Measurements from ENCODE around the gene WDR93.

WDR93 gene

DNA sequence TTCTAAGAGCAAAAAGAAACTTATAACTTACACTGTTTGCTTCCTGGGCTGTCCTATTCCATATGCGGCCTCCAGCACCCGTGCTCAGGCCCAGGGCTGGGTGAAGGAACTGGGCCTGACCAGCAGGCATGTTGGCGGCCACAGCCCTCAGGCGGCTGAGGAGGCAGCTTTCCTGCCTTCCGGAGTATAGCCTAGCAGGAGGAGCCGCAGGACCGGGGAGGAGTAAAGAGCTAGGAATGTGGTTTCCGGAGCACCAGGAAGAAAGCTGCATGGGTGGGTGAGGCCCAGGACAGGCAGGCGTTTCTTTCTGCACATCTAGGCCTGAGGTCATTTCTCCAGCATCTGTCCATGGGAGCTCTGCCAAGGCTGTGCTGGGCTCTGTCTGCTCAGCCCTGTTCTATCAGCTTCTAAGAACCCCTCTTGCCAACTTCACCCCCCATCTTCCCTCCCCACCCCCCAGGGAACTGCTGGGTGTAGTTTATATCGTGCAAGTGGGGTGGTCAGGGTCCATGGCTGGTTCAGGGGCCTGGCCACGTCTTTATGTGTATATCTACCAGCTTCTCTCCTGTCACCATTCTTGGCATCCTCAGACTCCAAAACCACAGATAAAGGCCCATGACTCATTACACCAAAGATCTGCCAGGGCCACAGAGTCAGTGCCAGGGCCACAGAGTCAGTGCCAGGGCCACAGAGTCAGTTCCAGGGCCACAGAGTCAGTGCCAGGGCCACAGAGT, 27.6 kb upstream of the WDR93 start:
- DNase-seq (ENCODE audit: low read depth) = peak; percentile 68

DNA sequence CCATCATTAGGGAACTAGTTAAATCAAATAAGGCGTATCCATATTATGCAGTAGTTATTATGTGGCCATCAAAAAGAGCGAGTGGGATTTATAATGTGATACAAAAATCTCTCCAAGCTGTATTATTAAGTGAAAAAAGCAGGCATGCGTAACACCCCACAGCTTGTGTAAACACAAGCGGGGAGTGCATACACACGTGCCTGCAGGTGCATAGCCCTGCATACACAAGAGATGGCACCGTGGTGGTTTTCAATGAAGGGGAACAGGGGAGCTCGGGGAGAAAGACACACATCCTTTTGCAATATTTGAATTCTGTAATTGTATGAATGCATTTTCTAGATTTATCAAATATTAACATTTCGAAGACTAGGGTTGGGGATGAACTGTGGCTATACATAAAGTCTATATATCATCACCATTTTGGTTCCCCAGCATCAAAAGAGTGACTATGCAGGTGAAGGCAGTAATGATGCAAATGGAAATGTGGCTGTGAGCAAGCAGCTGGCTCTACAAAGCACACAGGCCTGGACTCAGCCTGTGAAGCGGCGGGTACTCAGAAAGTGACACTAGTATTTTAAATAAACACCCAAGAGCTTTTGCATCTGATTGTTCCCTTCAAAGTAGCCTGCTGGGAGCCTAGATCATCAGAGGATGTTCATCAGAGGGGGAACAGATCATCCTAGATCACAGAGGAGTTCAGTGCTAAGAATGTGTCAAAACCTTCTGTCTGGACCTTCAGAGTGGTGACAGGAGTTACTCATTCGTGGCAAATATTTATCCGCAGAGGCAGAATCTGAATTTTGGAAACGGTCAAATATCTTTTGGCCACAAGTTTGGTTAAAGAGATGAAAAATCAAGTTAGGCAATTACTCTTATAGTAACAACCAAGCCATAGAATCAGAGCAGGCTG, 25.9 kb upstream of the WDR93 start:
- no peak for DNase-seq (ENCODE audit: low read depth)

DNA sequence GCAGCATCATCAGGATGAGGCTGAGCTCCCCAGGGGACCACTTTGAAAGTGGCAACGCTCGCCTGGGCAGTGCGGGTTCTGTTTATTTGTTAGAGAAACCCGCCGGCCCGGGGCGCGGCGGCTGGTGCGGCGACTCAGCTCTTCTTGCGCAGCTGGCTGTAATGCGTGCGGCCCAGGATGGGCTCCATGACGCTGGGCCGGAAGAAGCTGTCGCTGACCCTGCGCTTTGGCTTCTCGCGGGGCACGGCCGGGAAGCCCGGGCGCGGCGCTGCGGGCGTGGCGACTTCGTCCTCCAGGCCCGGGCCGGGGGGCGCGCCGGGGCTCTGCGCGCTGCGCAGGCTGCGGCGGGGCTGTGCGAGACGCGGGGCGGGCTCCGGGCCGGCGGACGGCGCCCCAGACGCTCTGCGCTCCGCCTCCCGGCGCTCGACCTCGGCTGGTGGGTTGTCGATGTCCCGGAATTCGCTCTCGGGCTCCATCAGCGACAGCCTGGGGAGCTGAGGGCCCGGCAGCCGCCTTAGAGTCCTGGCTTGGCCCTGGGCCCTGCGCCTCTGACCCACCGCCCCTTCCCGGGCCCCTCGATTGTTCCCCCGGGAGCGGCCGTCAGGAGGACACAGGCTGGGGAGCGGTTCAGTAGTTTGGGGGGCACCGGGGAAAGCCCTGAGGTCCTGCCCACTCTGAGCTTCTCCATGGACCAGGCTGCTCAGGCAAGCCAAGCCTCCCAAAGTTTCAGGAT, 25.0 kb upstream of the WDR93 start:
- no peak for DNase-seq (ENCODE audit: low read depth)

DNA sequence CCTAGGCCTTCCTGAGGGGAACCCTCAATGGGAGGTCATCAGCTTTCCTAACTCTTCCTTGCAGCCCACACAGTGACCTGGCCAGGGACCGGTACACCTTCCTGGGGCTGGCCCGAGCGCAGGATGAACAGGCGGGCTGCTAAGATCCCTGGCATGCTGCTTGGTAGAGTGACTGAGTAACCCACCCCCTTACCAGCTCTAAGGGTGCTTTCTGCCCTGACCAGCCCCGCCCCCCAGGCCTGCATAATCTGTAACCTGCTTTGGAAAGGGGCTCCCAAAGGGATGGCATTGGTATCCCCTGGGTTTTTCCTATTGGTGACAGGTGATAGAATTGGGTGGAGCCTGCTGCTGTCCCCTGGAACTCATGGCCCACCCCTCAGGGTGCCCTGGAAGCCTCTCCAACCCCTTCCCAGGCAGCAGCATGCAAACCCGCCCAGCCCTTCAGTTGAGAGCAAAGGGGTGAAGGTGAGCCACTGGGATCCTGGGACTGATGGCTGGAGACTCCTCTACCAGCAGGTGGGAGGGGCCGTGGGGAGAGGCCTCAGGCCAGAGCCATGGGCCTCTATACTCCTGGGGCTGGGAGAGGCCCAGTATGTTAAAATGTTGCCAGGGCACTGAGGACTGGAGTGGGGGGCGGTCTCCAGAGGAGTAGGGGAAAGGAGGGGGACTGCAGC, 24.3 kb upstream of the WDR93 start:
- no peak for DNase-seq (ENCODE audit: low read depth)

DNA sequence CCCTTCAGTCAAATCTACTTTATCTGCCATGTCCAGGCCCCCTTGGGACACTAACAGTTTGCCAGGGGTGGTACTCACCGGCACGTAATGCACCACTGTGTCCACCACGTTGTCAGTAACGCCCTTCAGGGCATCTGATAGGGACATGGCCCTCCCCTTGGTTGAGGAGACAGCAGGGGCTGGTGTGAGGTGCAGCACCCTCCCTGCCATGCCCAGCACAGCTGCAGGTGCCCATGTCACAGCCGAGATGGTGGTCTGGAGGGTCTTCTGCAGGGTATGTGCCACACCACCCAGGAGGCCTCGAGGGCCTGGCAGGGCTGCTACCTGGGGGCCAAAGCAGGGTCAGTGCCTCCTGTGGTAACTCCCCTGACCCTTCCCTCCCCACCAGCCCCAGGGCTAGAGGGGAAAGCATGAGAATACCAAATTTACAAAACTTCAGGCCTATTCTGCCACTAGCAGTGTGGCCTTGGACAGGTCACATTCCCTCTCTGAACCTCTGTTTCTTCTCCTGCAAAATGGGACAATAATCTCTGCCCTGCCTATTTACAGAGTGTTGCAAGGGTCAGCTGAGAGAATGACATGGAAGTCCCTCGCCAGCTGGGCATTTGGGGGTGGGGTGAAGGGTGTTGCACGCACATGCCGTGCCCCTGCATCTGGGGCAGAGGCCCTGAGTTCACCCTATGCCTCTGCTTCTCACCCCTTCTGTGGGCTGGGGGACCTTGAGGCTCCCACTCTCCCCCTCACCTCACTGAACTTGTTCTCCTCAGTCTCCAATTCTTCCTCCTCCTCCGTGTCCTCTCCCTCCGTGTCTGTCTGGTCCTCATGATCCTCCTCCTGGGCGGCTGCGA, 23.5 kb upstream of the WDR93 start:
- no peak for DNase-seq (ENCODE audit: low read depth)

DNA sequence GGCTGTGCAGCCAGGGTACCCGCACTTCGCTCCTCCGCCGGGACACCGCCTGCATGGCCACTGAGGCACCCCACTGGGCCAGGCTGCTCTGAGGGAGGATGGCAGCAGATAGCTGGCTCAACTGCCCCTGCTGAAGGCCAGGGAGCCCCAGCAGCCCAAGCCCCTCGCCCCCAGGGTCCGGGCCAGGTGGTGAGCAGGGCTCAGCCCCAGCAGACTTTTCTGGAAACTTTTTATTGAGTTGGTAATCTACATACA, 23.0 kb upstream of the WDR93 start:
- DNase-seq (ENCODE audit: low read depth) = no peak

DNA sequence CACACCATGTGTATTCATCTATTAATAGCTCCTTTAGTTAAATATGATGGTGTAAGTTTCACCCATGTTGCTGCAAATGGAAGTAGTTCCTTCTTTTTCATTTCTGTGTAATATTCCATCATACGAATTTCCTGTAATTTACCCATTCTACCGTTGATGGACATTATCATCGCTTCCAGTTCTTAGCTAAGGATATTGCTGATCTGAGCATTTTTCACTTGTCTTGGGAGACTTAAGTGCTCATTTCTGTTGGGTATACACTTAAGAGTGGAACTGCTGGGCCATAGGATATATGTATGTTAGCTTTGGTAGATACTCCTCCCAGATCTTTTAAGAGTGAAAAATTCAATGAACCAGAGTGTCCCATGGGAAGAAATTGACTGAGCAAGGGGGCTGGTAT, 22.4 kb upstream of the WDR93 start:
- no peak for DNase-seq (ENCODE audit: low read depth)

DNA sequence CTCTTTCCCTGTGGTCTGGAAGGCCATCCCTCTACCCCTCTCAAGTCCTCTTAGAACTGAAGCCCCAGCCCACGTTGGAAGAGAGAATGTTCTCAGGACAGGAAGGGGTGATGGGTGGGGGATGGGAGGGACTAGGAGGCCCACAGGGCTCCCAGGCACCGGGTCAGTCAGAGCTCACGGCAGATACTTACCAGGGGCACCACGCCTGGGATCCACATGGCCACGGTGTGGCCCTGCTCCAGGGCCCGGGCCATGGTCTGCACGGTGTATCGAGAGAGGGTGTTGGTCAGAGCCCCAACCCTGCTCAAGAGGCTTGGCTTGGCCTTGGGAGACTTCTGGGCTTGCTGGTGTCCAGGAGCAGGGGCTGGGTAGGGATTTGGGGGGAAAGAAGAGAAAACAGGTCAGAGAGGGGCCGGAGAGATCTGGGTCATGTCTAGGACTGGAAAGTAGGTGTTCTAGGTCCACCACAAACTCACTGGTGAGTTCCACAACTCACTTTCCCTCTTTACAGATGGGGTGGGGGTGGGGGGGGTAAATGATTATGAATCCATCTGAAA, 21.2 kb upstream of the WDR93 start:
- DNase-seq (ENCODE audit: low read depth) = no peak

DNA sequence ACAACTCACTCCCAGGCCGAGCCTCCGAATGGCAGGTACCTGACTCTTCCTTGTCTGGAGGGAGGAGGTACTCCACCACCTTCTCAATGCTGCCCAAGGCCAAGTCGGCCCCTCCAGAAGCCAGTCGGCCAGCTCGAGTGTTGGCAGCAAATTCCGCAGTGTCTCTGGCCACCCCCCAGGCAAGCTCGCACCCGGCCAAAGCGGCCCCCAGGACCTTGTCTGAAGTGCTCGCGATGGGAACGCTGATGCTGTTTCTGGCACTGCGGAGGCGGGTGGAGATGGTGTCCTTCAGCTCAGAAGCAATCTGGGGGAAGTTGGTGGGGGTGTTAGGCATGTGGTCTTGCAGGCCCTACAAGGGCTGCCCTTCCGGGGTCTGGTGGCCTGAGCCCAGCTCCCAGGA, 20.7 kb upstream of the WDR93 start:
- DNase-seq (ENCODE audit: low read depth) = no peak

DNA sequence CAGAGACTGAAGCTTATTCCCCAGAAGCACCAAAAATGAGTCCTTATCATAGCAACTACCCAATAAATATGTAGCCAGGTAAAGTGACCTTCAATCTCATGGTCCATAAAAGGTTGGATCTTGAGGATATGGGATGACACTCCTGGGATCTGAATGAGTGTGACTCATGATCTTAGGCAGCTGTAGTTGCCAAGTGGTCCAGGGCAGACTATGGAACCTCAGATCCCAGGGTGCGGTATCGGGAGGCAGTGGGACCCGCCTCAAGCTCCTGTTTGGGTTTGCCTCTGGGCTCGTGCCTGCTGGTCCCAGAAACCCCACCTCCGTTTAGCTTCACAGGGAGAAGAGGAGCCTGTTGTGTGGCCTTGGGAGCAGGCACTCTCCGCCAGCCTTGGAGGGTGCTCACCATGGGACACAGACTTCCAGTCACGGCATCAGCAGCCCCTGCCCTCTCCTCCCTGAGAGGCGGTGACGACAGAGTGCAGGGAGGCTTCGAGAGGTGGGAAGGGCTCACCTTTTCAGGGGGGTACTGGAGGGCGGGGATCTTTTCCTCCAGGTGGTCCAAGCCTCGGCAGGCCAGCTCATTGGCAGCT, 19.5 kb upstream of the WDR93 start:
- no peak for DNase-seq (ENCODE audit: low read depth)

DNA sequence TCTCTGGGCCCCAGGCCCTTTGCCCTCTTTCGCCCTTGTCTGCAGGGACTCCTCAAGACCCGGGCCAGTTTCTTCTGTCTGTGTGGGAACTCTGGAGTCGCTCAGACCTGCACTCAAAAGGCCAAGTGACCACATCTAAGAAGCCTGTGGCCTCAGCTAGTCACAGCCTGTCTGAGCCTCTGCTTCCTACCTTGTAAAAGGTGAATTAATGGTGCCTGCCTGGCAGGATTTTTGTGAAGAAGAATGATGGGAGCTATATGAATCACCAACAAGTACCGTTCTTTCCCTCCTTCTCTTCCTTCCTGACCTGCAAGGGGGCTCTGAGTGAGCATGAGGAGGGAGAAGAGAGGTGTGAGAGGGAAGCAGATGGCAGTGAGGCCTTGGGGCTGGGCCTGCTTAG, 18.9 kb upstream of the WDR93 start:
- DNase-seq (ENCODE audit: low read depth) = no peak

DNA sequence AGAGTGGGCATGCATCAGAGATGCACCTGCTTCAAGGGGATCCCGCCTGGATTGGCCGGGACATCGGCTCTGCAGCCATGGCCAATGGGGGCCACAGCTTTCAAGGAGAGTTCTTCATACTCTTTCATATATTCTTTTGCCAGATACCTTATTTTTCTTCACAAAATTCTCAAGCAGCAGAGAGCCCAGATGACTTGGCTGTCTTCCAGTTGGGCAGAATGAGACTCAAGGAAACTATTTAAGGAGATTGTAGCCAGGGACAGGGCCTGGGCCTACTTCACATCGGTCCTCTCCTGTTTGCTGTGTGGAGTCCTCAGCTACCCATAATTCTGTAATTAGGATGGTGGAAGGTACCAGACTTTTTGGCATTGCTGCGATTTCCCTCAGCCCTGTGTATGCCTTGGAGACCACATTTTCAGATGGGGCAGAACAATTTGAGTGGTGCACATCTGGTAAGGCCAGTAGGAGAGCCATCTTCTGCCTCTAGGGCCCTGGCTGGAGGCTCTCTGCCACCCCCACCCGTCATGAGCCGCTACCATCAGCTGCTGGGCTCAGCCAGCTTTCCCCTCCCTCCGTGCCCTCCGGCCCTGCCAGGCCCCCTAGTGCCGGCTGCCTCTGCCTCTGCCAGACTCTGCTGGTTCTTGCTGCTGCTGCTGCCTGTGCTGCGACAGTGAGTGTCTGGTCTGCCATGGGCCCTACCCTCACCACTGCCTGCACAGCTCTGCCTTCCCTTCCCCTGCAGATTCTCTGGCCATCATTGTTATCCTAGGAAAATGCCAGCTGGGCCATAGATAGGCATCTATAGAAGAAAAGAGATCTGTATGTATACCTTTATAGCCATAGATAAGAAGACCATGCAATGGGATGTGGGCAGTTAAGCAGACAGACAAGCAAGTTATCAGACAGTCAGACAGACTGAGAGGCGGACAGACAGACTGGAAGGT, 18.1 kb upstream of the WDR93 start:
- DNase-seq (ENCODE audit: low read depth) = no peak

DNA sequence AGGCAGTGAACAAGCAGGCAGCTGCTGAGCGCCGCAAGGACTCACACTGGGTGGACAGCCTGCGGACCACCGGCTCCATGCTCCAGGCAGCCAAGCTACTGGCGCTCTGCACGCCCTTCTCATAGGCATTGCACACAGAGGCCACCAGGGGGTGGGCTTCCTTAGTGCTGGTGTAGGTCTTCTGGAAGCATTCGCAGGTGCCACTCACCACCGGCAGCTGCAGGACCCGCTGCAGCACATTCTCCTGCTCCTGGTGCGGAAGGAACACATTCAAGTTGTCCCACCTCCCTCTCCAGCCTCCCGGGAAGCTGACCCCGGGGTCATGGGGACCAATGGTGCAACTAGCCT, 17.5 kb upstream of the WDR93 start:
- no peak for DNase-seq (ENCODE audit: low read depth)

DNA sequence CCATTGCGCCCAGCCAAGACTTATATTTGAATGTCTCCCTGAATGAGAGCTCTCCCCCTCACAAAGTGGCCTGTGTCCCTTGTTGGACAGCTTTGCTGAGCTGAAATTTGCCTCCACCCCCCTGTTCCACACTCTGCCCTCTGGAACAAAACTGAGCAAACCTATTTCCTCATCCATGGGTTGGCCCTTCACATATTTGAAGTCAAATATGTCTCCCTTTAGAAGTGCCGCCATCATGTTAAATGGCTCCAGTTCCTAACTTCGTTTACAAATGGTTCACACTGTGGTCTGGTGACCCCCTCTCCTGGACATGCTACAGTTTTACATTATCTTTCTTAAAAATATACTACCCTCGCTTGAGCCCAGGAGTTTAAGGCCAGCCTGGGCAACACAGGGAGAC, 16.1 kb upstream of the WDR93 start:
- DNase-seq (ENCODE audit: low read depth) = no peak

DNA sequence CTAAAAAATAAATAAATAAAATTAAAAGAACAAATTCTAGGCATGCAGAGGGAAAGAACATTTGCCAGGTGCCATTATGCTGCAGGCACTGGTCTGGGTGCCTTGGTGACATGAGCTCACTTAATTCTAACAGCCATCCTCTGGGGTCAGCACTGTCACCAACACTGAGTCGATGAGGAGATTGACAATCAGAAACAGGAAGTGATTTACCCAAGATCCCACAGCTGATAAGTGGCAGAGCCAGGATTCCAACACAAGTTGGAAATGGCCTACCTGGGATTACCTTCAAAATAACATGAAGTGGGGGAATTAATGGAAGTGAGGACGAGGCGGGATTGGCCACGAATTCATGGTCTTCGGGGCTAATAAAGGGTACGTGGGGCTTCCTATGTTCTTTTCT, 15.0 kb upstream of the WDR93 start:
- DNase-seq (ENCODE audit: low read depth) = no peak

DNA sequence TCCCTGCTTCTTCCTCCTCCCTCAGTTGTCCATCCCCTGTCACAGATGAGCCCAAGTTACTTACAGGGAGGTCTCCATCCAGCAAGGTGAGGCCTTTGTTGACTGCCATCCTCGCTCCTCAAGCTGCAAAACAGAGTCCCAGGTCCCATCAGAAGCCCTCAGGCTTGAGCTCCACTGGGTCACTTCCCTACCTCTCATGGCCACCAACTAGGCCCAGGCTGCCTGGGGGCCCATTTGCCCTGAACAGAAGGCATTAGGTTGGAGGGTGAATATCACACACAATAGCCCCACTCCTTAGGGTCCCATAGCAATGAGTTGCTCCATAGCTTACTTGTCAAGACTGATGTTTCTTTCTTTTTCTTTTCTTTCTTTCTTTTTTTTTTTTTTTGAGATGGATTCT, 13.2 kb upstream of the WDR93 start:
- DNase-seq (ENCODE audit: low read depth) = no peak

DNA sequence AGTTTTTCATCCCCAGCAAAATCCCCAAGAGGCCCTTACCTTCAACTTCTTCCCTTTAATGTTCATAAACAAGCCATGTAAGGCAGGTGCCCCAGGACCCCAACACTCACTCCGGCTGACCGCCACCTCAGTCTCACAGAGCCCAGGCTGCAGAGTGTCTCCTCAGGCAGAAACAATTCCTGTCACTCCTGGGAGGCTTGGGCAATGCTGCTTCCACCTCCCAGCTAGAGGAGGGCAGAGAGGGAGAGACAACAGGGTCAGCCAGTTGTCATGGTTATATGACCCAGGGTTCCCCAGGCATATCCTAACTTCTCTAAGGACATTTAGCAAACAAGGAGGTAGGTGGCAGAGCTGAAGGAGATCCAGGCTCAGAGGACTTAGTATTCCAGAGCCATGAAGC, 11.4 kb upstream of the WDR93 start, which contains the start of gene PLIN1:
Gene PLIN1 (minus strand): TSS at position 156 of the 400 bp plus-strand sequence. CDS start 1,878 bp downstream, outside the sequence.
- DNase-seq (ENCODE audit: low read depth) = no peak

DNA sequence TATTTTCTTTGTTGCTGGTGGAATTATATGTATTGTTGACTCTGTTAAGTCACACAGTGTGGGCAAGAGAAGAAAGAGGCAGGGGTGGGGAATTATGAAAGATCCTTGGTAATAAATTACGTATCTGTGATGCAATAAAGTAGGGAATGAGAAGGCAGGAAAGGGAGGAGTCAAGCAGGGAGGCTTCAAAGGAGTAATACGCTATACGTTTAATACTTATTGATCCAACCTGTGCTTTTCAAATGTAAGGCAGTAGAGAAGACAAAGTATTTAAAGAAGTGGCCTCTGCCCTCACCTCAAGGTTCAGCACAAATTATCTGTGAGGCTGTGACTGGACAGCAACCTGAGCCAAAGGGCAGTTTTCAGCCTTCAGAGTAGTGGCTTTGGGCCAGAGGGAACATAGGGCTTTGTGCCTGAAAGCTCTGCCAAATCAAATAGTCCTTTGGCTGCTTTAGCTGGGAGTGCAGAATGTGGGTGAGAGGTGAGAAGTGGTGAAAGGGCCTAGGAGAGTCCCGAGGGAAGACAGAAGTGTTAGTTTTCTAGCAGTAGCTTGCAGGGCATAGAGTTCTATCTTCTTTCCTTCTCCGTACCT, 10.2 kb upstream of the WDR93 start:
- DNase-seq (ENCODE audit: low read depth) = no peak

DNA sequence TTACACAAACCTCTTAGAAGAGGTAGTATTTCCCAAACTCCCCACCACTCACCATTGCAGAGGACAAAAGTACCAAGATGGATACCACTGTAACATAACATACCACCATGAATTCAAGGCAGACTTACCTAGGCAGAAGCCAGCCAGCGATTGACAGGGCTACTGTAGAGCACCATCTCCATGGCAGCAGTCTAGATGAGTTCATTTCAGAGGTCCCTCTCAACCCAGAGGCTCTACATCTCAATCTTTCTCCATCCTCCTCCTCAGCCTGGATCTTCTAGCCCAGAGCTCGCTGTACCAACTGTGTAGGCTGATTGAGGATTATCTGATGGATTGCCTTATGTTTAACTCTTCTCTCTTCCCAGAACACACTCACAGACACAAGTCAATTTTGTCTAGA, 9.5 kb upstream of the WDR93 start:
- no peak for DNase-seq (ENCODE audit: low read depth)

Measured in non-pigmented ciliary epithelial cell (primary cell).